ENCODE results near the gene FAM120B. TPM values are rescaled to one million over a fixed set of nuclear protein-coding genes. Genes with fewer than 3 reads are reported as not detected.

The FAM120B gene
- total and polyA plus RNA-seq, 2 experiments from 2014 or later: 7.2 to 16.7 TPM

DNA sequence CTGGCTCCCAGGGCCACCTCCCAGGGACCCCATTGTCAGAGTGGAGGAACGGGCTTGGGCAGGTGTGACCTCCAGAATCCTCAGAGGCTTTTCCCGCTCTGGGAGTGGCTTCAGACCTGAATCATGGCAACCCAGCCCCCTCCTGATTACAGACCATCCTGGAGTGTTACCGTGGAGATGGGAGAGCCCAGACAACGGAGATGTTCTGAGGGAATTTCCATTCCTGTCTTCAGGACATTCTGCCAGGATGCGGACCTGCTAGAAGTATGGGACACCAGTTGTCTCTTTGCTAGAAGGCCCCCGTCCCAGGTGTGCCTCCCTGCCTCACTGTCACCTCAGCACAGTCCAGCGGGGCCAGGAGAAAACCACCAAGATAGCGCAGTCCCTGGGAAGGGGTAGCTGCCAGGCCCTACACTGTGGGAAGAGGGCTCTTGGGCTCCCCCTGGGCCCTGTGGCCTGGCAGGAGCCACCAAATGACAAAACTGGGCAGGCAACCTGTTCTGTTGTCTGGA, 136.6 kb downstream of the FAM120B start (continued):
- TF ChIP-seq ZNF462 (CRISPR knock-in tag; IDR thresholded peaks at IDR 0.05) (no peak), EZH2phosphoT487 (IDR thresholded peaks at IDR 0.05; ENCODE audit: unreplicated experiment) (no peak), NANOG (IDR thresholded peaks at IDR 0.05; ENCODE audit: borderline replicate concordance) (no peak)

DNA sequence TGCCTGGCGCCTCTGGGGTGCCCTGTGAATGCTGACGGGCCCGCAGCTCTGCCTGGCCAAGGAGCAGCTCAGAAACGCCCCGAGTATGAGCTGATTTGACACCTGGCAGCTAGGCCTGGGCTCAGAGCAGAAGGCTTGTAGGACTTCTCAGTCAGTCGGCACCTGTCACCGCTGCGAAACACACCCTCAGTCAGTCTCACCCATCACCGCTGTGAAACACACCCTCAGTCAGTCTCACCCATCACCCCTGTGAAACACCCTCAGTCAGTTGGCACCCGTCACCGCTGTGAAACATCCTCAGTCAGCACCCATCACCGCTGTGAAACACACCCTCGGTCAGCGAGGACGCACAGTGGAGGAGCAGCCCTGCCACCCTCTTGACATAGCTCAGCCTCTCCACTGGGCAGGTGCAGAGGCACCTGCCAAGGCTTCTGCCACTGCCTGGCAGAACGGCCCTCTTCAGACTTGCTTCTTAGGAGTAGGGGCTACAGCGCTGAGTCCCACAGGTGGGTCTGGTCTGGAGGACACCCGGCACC, 137.6 kb downstream of the FAM120B start:
- no peak for DNase-seq (ENCODE audit: low spot score)
- ATAC-seq: no peak
- H3K27ac ChIP-seq (ENCODE audit: low read depth): no peak overlapping the region
- 0 out of 2 replicates have a peak, but pooled peaks cover 2% of the 10 kb centered on the region for H3K9me2 ChIP-seq (ENCODE audit: insufficient read depth)
- Mint-ChIP-seq H3K4me3 (no peak overlapping the region), H3K36me3 (ENCODE audit: low read depth) (peaks cover 5% of the 10 kb centered on the region; the same call in 1 of the 3 replicates), H3K4me1 (peaks cover 3% of the 10 kb centered on the region), H3K27ac (no peak overlapping the region), H3K27me3 (ENCODE audit: insufficient read depth, low read depth, poor library complexity) (peaks cover 7% of the 10 kb centered on the region), H3K9me3 (peaks cover 7% of the 10 kb centered on the region)
- H3K27me3 ChIP-seq (ENCODE audit: insufficient read depth): no peaks in the 10 kb centered on the region
- no peak for TF ChIP-seq POLR2AphosphoS5 (IDR thresholded peaks at IDR 0.05; ENCODE audit: low read depth)
- H3K4me2 ChIP-seq: no peak overlapping the region
- no peaks in the 10 kb centered on the region for H4K20me1 ChIP-seq (replicated peaks; ENCODE audit: insufficient read depth)
- no peaks in the 10 kb centered on the region for H3F3A ChIP-seq (replicated peaks; ENCODE audit: low read depth)
- H3K79me2 ChIP-seq (replicated peaks; ENCODE audit: insufficient read depth): no peaks in the 10 kb centered on the region
- H3K36me3 ChIP-seq (ENCODE audit: insufficient read depth): no peaks in the 10 kb centered on the region
- no peaks in the 10 kb centered on the region for H3K4me1 ChIP-seq (ENCODE audit: insufficient read depth)
- H3K4me3 ChIP-seq: no peak overlapping the region
- H2AFZ ChIP-seq: no peak overlapping the region

All from GM23338 (cell line).